K562 (cell line): ENCODE data around the gene RHCG. TPM values are rescaled to one million over a fixed set of nuclear protein-coding genes. Genes with fewer than 3 reads are reported as not detected.

Source experiments
- HDAC6 ChIP-seq: IDR thresholded peaks from 2 replicates; pipeline ENCODE4 v1.6.1; 2012; ENCODE audit warnings: low read depth, mild to moderate bottlenecking, control low read depth, inconsistent platforms, low read length, moderate library complexity
- MYC ChIP-seq, 2 experiments: fragments of 250-450 bp in 1 of 2; sonication (Bioruptor Pico) in 1 of 2; IDR thresholded peaks; 2 replicates each; pipeline versions ENCODE4 v1.5.1 to v1.6.1; 2012 to 2021; ENCODE audit warnings: low read depth in 2 of 2, borderline replicate concordance in 1 of 2, improper control_type of control experiment in 1 of 2, low read length in 1 of 2, mild to moderate bottlenecking in 1 of 2, moderate library complexity in 1 of 2
- polyA plus RNA-seq, 8 experiments: library from polyadenylated mRNA; depleted of rRNA in 4 of 8; stranded (reverse) in 5 of 8; unstranded in 3 of 8; fragments of >200 nt; fragmentation: Nextera tagmentation in 2 of 8; fragmentation: Illumina TruSeq in 1 of 8; extraction: Ambion mirVana in 2 of 8; extraction: Trizol in 1 of 8; gene quantifications; 2 replicates each; pipeline versions ENCODE4 v1.2.1 to v1.2.3, GENCODE V29; 2011 to 2014; ENCODE audit warnings: inconsistent platforms in 1 of 8, missing spikeins in 1 of 8
- total RNA-seq, 7 experiments: library from RNA; depleted of rRNA in 6 of 7; stranded (reverse); fragments of >200 nt in 6 of 7; fragmentation: Illumina TruSeq in 2 of 7; extraction: Trizol in 2 of 7; gene quantifications; 2 replicates each; pipeline versions ENCODE4 v1.2.1 to v1.2.3, GENCODE V29; 2011 to 2021; ENCODE audit warnings: low replicate concordance in 1 of 7
- TF ChIP-seq, protein P1 (sequence below): fragments of 450-650 bp; IDR thresholded peaks from 2 replicates; pipeline ENCODE4 v1.6.1; 2016; ENCODE audit warnings: mild to moderate bottlenecking, moderate library complexity
- TF ChIP-seq, protein P2 (sequence below): fragments of 250-450 bp; sonication (Bioruptor Pico); IDR thresholded peaks from 2 replicates; pipeline ENCODE4 v1.5.0; 2021; ENCODE audit warnings: mild to moderate bottlenecking, moderate library complexity
- TF ChIP-seq, protein P3 (sequence below): fragments of 450-650 bp; formaldehyde crosslinking; IDR thresholded peaks from 2 replicates; pipeline ENCODE4 v1.4.0; 2020; ENCODE audit warnings: mild to moderate bottlenecking, mixed read lengths
- TF ChIP-seq, protein P4 (sequence below), 2 experiments: fragments of 200-800 bp in 1 of 2; sonication (Bioruptor generic) in 1 of 2; sonication (generic) in 1 of 2; formaldehyde crosslinking in 1 of 2; IDR thresholded peaks in 1 of 2; conservative IDR thresholded peaks in 1 of 2; 2 replicates each; pipeline versions ENCODE4 v1.5.0 to v1.6.1; 2016 to 2020; ENCODE audit warnings: missing compliant biosample characterization in 1 of 2, missing genetic modification characterization in 1 of 2, missing genetic modification reagents in 1 of 2

RHCG gene
- total and polyA plus RNA-seq, 9 of the 15 experiments (the other 6 are each of a cell fraction or from before 2014, with no cell fraction given), result not detected

DNA sequence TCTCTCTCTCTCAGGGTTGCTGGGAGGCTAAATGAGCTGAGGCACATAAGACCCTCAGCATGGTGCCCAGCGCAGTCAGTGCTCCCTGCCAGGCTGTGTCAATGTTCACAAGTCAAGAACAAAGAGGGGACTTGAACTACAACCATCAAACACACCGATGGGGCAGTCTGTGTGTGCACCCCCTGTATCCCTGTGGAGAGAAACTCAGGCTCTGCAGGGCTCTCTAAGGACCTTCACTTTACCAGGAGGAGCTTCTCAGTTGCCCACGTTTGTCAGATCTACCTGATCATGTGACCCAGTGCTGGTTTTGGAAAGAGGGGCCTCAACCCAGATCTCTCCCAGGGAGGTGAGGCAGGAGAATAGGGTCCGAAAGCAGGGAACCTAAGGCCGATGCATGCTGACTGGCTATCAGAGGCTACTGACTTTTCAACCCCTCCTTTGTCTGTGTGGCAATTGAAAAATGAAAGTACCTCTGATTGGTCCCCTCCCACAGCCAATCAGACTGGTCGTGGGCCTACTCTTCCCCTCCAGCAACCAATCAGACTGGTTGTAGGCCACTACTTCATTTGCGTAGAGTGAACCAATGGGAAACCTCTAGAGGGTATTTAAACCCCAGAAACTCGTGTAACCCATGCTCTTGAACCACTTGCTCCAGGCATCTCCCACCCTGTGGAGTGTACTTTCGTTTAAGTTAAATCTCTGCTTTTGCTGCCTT, 34.0 kb downstream of the RHCG start (continued):
- TF ChIP-seq, protein P1, sequence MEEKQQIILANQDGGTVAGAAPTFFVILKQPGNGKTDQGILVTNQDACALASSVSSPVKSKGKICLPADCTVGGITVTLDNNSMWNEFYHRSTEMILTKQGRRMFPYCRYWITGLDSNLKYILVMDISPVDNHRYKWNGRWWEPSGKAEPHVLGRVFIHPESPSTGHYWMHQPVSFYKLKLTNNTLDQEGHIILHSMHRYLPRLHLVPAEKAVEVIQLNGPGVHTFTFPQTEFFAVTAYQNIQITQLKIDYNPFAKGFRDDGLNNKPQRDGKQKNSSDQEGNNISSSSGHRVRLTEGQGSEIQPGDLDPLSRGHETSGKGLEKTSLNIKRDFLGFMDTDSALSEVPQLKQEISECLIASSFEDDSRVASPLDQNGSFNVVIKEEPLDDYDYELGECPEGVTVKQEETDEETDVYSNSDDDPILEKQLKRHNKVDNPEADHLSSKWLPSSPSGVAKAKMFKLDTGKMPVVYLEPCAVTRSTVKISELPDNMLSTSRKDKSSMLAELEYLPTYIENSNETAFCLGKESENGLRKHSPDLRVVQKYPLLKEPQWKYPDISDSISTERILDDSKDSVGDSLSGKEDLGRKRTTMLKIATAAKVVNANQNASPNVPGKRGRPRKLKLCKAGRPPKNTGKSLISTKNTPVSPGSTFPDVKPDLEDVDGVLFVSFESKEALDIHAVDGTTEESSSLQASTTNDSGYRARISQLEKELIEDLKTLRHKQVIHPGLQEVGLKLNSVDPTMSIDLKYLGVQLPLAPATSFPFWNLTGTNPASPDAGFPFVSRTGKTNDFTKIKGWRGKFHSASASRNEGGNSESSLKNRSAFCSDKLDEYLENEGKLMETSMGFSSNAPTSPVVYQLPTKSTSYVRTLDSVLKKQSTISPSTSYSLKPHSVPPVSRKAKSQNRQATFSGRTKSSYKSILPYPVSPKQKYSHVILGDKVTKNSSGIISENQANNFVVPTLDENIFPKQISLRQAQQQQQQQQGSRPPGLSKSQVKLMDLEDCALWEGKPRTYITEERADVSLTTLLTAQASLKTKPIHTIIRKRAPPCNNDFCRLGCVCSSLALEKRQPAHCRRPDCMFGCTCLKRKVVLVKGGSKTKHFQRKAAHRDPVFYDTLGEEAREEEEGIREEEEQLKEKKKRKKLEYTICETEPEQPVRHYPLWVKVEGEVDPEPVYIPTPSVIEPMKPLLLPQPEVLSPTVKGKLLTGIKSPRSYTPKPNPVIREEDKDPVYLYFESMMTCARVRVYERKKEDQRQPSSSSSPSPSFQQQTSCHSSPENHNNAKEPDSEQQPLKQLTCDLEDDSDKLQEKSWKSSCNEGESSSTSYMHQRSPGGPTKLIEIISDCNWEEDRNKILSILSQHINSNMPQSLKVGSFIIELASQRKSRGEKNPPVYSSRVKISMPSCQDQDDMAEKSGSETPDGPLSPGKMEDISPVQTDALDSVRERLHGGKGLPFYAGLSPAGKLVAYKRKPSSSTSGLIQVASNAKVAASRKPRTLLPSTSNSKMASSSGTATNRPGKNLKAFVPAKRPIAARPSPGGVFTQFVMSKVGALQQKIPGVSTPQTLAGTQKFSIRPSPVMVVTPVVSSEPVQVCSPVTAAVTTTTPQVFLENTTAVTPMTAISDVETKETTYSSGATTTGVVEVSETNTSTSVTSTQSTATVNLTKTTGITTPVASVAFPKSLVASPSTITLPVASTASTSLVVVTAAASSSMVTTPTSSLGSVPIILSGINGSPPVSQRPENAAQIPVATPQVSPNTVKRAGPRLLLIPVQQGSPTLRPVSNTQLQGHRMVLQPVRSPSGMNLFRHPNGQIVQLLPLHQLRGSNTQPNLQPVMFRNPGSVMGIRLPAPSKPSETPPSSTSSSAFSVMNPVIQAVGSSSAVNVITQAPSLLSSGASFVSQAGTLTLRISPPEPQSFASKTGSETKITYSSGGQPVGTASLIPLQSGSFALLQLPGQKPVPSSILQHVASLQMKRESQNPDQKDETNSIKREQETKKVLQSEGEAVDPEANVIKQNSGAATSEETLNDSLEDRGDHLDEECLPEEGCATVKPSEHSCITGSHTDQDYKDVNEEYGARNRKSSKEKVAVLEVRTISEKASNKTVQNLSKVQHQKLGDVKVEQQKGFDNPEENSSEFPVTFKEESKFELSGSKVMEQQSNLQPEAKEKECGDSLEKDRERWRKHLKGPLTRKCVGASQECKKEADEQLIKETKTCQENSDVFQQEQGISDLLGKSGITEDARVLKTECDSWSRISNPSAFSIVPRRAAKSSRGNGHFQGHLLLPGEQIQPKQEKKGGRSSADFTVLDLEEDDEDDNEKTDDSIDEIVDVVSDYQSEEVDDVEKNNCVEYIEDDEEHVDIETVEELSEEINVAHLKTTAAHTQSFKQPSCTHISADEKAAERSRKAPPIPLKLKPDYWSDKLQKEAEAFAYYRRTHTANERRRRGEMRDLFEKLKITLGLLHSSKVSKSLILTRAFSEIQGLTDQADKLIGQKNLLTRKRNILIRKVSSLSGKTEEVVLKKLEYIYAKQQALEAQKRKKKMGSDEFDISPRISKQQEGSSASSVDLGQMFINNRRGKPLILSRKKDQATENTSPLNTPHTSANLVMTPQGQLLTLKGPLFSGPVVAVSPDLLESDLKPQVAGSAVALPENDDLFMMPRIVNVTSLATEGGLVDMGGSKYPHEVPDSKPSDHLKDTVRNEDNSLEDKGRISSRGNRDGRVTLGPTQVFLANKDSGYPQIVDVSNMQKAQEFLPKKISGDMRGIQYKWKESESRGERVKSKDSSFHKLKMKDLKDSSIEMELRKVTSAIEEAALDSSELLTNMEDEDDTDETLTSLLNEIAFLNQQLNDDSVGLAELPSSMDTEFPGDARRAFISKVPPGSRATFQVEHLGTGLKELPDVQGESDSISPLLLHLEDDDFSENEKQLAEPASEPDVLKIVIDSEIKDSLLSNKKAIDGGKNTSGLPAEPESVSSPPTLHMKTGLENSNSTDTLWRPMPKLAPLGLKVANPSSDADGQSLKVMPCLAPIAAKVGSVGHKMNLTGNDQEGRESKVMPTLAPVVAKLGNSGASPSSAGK, result peak; percentile 24; the same call in 1 of the 2 replicates
- TF ChIP-seq, protein P2, sequence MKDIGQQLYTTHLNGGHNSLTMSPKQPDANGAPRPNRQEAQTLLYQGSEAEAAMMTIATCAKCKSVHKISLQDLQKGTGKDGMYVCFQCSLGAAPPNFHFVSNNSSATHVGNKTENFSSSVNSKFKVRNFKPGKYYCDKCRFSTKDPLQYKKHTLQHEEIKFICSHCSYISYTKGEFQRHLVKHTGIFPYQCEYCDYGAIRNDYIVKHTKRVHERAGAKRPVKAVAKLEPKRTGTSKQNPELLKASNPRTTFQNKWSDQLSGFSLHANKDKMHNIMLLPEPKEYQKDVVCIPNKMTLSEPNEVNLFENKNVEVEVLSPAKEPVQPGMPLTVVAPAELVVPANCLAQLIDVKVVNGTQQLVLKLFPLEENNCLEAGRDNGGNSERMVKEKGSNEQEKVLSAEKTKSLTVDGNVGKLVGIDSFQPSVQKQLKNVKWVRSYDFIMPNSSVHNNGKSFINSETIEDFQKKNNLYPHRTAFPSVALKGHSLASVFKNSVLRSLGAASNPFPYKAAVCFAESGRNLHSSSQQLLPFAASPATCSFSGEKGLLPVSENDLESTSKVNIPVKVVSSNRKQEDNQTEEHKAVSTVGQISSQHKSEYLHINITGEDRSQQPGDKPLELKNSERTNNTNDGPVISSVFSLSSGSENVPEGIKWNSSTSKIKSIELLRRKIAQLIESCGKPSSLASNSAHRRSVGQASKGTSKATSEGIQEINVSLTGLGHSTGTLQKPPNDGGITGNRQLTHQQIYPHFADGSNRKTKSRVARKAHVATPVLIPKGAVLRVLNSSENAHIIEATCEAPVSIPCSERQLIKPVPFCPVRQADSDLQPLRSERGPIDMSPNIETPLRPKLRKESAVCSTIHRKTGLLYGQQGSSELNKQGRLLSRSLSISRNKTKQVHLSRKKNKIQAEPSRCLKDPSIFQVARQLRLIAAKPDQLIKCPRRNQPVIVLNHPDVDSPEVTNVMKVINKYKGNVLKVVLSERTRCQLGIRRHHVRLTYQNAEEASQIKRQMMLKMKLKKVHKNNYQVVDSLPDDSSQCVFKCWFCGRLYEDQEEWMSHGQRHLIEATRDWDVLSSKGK (CRISPR knock-in tag), result no peak
- TF ChIP-seq, protein P3, sequence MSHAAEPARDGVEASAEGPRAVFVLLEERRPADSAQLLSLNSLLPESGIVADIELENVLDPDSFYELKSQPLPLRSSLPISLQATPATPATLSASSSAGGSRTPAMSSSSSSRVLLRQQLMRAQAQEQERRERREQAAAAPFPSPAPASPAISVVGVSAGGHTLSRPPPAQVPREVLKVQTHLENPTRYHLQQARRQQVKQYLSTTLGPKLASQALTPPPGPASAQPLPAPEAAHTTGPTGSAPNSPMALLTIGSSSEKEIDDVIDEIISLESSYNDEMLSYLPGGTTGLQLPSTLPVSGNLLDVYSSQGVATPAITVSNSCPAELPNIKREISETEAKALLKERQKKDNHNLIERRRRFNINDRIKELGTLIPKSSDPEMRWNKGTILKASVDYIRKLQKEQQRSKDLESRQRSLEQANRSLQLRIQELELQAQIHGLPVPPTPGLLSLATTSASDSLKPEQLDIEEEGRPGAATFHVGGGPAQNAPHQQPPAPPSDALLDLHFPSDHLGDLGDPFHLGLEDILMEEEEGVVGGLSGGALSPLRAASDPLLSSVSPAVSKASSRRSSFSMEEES (CRISPR knock-in tag), result peak; percentile 84
- TF ChIP-seq HDAC6 (no peak), MYC (IDR thresholded peaks at IDR 0.05; ENCODE audit: low read depth, low read length) (no peak), MYC (CRISPR knock-in tag; IDR thresholded peaks at IDR 0.05; ENCODE audit: borderline replicate concordance, low read depth) (no peak)
- TF ChIP-seq, protein P4, sequence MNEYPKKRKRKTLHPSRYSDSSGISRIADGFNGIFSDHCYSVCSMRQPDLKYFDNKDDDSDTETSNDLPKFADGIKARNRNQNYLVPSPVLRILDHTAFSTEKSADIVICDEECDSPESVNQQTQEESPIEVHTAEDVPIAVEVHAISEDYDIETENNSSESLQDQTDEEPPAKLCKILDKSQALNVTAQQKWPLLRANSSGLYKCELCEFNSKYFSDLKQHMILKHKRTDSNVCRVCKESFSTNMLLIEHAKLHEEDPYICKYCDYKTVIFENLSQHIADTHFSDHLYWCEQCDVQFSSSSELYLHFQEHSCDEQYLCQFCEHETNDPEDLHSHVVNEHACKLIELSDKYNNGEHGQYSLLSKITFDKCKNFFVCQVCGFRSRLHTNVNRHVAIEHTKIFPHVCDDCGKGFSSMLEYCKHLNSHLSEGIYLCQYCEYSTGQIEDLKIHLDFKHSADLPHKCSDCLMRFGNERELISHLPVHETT (CRISPR knock-in tag; conservative IDR thresholded peaks at IDR 0.05 in 1 of 2, IDR thresholded peaks at IDR 0.05 in 1 of 2), result peak in 1 of 2 experiments; percentile 35; a peak in 1 of 4 replicates
